Measurements from ENCODE around the gene UNC79.

UNC79 gene

DNA sequence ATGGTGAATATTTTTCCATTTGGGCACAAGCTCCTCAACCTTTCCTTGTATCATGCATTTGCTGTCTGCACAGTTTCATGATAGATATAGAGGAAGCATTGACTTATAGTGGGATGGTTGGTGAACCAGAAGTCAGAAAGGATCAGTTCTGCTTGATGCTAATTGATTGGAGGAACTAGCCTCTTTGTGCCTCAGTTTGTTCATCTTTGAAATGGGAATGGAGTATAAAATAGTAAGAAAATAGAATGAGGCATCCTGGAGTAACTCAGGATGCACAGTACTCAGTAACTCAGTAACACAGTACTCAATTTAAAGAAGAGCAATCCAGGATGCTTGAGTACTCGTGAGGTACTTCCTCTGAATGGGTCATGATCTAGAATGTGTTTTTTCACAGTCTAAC is 109.5 kb downstream of the UNC79 start:
- no peak for DNase-seq
- Histone ChIP-seq H3K9me3 (replicated peaks; ENCODE audit: insufficient read depth, low read length) (no peaks in the 10 kb centered on the region), H3K36me3 (replicated peaks; ENCODE audit: insufficient read depth, low read length) (no peaks in the 10 kb centered on the region), H3F3A (ENCODE audit: insufficient read depth, low read length) (no peaks in the 10 kb centered on the region), H3K4me3 (ENCODE audit: low read length) (no peak overlapping the region), H3K79me2 (ENCODE audit: low read length) (no peaks in the 10 kb centered on the region), H3K27ac (ENCODE audit: low read length) (no peak overlapping the region), H3K9ac (ENCODE audit: low read length) (no peak overlapping the region), H3K4me1 (ENCODE audit: low read length) (no peaks in the 10 kb centered on the region), H4K20me1 (ENCODE audit: insufficient read depth, low read length) (no peaks in the 10 kb centered on the region), H2AFZ (ENCODE audit: low read length) (no peak overlapping the region), H3K4me2 (ENCODE audit: low read depth, low read length) (no peak overlapping the region), H3K27me3 (replicated peaks; ENCODE audit: insufficient read depth, low read length) (no peaks in the 10 kb centered on the region), H3K9me2 (replicated peaks; ENCODE audit: insufficient read depth, low read length) (no peaks in the 10 kb centered on the region)
- TF ChIP-seq, protein P1, sequence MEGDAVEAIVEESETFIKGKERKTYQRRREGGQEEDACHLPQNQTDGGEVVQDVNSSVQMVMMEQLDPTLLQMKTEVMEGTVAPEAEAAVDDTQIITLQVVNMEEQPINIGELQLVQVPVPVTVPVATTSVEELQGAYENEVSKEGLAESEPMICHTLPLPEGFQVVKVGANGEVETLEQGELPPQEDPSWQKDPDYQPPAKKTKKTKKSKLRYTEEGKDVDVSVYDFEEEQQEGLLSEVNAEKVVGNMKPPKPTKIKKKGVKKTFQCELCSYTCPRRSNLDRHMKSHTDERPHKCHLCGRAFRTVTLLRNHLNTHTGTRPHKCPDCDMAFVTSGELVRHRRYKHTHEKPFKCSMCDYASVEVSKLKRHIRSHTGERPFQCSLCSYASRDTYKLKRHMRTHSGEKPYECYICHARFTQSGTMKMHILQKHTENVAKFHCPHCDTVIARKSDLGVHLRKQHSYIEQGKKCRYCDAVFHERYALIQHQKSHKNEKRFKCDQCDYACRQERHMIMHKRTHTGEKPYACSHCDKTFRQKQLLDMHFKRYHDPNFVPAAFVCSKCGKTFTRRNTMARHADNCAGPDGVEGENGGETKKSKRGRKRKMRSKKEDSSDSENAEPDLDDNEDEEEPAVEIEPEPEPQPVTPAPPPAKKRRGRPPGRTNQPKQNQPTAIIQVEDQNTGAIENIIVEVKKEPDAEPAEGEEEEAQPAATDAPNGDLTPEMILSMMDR (IDR thresholded peaks at IDR 0.05; ENCODE audit: low read length), result no peak
- TF ChIP-seq EZH2phosphoT487 (IDR thresholded peaks at IDR 0.05; ENCODE audit: low read length), result no peak
- TF ChIP-seq EZH2 (optimal IDR thresholded peaks at IDR 0.05; ENCODE audit: low read depth, low read length), result no peak

DNA sequence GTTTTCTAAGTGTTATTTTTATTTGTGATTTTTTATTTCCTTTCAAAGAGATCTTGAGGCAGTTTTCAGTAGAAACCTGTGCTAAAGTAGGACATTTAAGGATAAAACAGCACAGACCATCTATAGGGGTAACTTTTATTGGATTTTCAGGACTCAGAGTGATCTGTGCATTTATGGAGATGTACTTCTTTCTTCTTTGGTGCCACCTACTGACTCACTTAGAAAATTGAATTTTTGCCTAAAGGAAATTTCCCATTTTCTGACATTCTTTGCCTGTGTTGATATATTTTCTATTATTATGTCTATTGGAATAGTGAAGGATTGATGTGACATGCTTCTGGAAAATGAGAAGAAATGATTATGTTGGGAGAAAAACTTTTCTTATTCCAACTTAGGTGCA is 113.0 kb downstream of the UNC79 start:
- Histone ChIP-seq H4K20me1 (ENCODE audit: insufficient read depth, low read length) (no peaks in the 10 kb centered on the region), H3K27me3 (replicated peaks; ENCODE audit: insufficient read depth, low read length) (no peaks in the 10 kb centered on the region), H3K4me1 (ENCODE audit: low read length) (no peaks in the 10 kb centered on the region), H3K9me2 (replicated peaks; ENCODE audit: insufficient read depth, low read length) (no peaks in the 10 kb centered on the region), H3F3A (ENCODE audit: insufficient read depth, low read length) (no peaks in the 10 kb centered on the region), H3K9ac (ENCODE audit: low read length) (no peak overlapping the region), H3K79me2 (ENCODE audit: low read length) (no peaks in the 10 kb centered on the region), H3K27ac (ENCODE audit: low read length) (no peak overlapping the region), H2AFZ (ENCODE audit: low read length) (no peak overlapping the region), H3K4me2 (ENCODE audit: low read depth, low read length) (no peak overlapping the region), H3K9me3 (replicated peaks; ENCODE audit: insufficient read depth, low read length) (no peaks in the 10 kb centered on the region), H3K36me3 (replicated peaks; ENCODE audit: insufficient read depth, low read length) (no peaks in the 10 kb centered on the region), H3K4me3 (ENCODE audit: low read length) (no peak overlapping the region)
- no peak for TF ChIP-seq EZH2phosphoT487 (IDR thresholded peaks at IDR 0.05; ENCODE audit: low read length)
- no peak for TF ChIP-seq EZH2 (optimal IDR thresholded peaks at IDR 0.05; ENCODE audit: low read depth, low read length)
- TF ChIP-seq, protein P1 (IDR thresholded peaks at IDR 0.05; ENCODE audit: low read length), result peak; percentile 29; the same call in 1 of the 2 replicates
- peak; percentile 27 for DNase-seq

DNA sequence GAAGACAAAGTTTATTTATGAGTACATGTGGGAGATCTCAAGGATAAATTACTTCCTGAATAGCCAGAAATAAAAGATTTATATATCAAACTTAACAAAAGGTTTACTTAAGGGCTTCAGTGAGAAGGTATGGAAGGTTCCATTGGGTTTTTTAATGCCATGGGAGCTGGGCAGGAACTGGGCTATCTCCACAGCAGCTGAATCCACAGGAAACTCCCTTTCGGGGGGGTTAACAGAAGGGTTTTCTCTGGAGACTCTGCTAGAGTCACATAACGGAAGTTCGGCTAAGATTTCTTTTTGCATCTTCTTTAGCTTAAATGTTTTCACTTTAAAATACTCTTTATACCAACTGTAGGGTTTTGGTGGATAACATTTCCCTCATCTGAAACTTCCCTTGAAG is 113.5 kb downstream of the UNC79 start:
- Histone ChIP-seq H3K9me3 (replicated peaks; ENCODE audit: insufficient read depth, low read length) (no peaks in the 10 kb centered on the region), H3K4me2 (ENCODE audit: low read depth, low read length) (no peak overlapping the region), H3K36me3 (replicated peaks; ENCODE audit: insufficient read depth, low read length) (no peaks in the 10 kb centered on the region), H3K9me2 (replicated peaks; ENCODE audit: insufficient read depth, low read length) (no peaks in the 10 kb centered on the region), H3K79me2 (ENCODE audit: low read length) (no peaks in the 10 kb centered on the region), H3K9ac (ENCODE audit: low read length) (no peak overlapping the region), H3K27ac (ENCODE audit: low read length) (no peak overlapping the region), H3K4me3 (ENCODE audit: low read length) (no peak overlapping the region), H4K20me1 (ENCODE audit: insufficient read depth, low read length) (no peaks in the 10 kb centered on the region), H3K27me3 (replicated peaks; ENCODE audit: insufficient read depth, low read length) (no peaks in the 10 kb centered on the region), H2AFZ (ENCODE audit: low read length) (no peak overlapping the region), H3F3A (ENCODE audit: insufficient read depth, low read length) (no peaks in the 10 kb centered on the region), H3K4me1 (ENCODE audit: low read length) (no peaks in the 10 kb centered on the region)
- no peak for DNase-seq
- no peak for TF ChIP-seq EZH2phosphoT487 (IDR thresholded peaks at IDR 0.05; ENCODE audit: low read length)
- TF ChIP-seq, protein P1 (IDR thresholded peaks at IDR 0.05; ENCODE audit: low read length), result no peak
- TF ChIP-seq EZH2 (optimal IDR thresholded peaks at IDR 0.05; ENCODE audit: low read depth, low read length), result no peak
